Endothelial cell (in vitro differentiated cells): ENCODE results near the gene NECAB3. TPM values are rescaled to one million over a fixed set of nuclear protein-coding genes. Genes with fewer than 3 reads are reported as not detected.
A peak's percentile ranks its signal among the peaks of the same experiment; 100 is the strongest.

ENCODE experiments used
- DNase-seq: peaks from one replicate; pipeline ENCODE4 v3.0.0; 2021; ENCODE audit warnings: low spot score
- H3K27ac Mint-ChIP-seq: one replicate; pipeline ENCODE4 v1.8.0; 2021; ENCODE audit warnings: mixed read lengths, inconsistent platforms; ENCODE audit not compliant: unreplicated experiment
- H3K27me3 Mint-ChIP-seq: one replicate; pipeline ENCODE4 v1.8.0; 2021; ENCODE audit warnings: mild to moderate bottlenecking, moderate library complexity, mixed read lengths, inconsistent platforms; ENCODE audit not compliant: unreplicated experiment
- H3K36me3 Mint-ChIP-seq: one replicate; pipeline ENCODE4 v1.8.0; 2021; ENCODE audit warnings: mild to moderate bottlenecking, low read depth, mixed read lengths, inconsistent platforms; ENCODE audit not compliant: unreplicated experiment
- H3K4me1 Mint-ChIP-seq: one replicate; pipeline ENCODE4 v1.8.0; 2021; ENCODE audit warnings: mild to moderate bottlenecking, mixed read lengths, inconsistent platforms; ENCODE audit not compliant: unreplicated experiment
- H3K4me3 Mint-ChIP-seq: one replicate; pipeline ENCODE4 v1.8.0; 2021; ENCODE audit warnings: mild to moderate bottlenecking, mixed read lengths, inconsistent platforms; ENCODE audit not compliant: unreplicated experiment
- H3K9me3 Mint-ChIP-seq: one replicate; pipeline ENCODE4 v1.8.0; 2021; ENCODE audit warnings: mixed read lengths, inconsistent platforms; ENCODE audit not compliant: unreplicated experiment
- long read RNA-seq: library from polyadenylated mRNA; unstranded; transcript quantifications from one replicate; pipeline ENCODE4 v2.0.0, GENCODE V29; 2020; ENCODE audit not compliant: unreplicated experiment
- total RNA-seq: library from RNA; stranded (reverse); fragmentation: NEBNext Ultra II Directional; extraction: Animal tissue kit (Norgen Biotek cat#: 25700); gene quantifications from one replicate; pipeline ENCODE4 v1.2.1, GENCODE V29; 2021; ENCODE audit not compliant: unreplicated experiment
- TF ChIP-seq, protein P1 (sequence below): fragments of 200-600 bp; sonication (generic); IDR thresholded peaks from one replicate; pipeline ENCODE4 v1.5.0; 2021; ENCODE audit warnings: antibody characterized with exemption; ENCODE audit not compliant: unreplicated experiment

NECAB3 gene
- 9.8 TPM for total RNA-seq
- long read RNA-seq, partial matches to known transcripts: 1 of 4 reads
- long read RNA-seq, other reads (novel, unspliced or antisense): 1 of 4 reads

DNA sequence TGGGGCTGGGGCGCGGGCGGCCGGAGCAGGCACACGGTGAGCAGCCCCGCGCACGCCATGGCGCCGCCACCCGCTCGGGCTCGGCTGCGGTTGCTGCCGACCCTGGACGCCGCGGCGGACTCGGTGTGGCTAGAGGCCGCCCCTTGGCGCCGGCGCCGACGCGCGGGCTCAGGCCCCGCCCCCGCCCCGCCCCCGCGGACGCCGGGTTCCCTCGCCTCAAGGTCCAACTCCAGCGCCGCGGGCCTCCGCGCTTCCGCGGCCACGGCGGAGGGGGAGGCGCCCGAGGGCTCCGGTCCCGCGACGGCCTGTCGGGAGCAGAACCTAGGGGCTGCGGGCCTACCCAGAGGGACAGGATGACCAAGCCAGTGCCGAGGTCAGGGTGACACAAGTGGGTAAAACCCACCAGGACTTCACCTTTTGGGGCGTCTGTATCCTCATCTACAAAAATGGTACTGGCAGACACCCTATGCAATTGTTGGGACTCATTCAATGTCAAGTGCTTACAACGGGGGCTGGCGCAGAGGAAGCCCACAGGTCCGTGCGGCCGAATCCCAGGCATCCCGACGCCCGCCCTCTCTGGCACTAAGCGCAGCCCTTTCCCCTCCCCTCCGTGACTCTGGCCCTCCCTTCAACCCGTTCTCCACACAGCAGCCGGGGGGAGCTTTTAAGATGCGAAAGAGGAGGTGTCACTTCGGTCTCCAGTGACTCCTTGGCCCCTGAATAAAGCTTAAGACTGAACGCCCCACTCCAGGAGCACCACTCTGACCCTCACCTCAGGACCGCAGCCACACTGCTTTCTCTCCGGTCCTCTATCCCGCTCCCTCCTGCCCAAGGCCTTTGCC lies at the start of gene NECAB3:
TSS of gene NECAB3 (minus strand) at position 135 of the 842 bp plus-strand sequence. CDS start at position 59, 76 bp downstream.
- Mint-ChIP-seq H3K4me3 (peak within 1 kb of the TSS; percentile 93), H3K9me3 (no peaks in the 10 kb centered on the region)
- DNase-seq: peak; percentile 75

GRCh38 chr20:33721391-33722140 lies 47.3 kb upstream of the NECAB3 start:
- Mint-ChIP-seq H3K27ac (no peak overlapping the region), H3K4me1 (peaks cover 4% of the 10 kb centered on the region), H3K36me3 (peaks cover 3% of the 10 kb centered on the region), H3K9me3 (no peaks in the 10 kb centered on the region), H3K27me3 (peaks cover 5% of the 10 kb centered on the region), H3K4me3 (no peak overlapping the region)
- no peak for DNase-seq
- TF ChIP-seq, protein P1, sequence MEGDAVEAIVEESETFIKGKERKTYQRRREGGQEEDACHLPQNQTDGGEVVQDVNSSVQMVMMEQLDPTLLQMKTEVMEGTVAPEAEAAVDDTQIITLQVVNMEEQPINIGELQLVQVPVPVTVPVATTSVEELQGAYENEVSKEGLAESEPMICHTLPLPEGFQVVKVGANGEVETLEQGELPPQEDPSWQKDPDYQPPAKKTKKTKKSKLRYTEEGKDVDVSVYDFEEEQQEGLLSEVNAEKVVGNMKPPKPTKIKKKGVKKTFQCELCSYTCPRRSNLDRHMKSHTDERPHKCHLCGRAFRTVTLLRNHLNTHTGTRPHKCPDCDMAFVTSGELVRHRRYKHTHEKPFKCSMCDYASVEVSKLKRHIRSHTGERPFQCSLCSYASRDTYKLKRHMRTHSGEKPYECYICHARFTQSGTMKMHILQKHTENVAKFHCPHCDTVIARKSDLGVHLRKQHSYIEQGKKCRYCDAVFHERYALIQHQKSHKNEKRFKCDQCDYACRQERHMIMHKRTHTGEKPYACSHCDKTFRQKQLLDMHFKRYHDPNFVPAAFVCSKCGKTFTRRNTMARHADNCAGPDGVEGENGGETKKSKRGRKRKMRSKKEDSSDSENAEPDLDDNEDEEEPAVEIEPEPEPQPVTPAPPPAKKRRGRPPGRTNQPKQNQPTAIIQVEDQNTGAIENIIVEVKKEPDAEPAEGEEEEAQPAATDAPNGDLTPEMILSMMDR: no peak

More for the DNA sequence above, at the start of gene NECAB3:
- peak within 1 kb of the TSS; percentile 64 for H3K27ac Mint-ChIP-seq
- H3K36me3 Mint-ChIP-seq: peaks cover 8% of the 10 kb centered on the region
- TF ChIP-seq, protein P1: no peak
- peaks cover 17% of the 10 kb centered on the region for H3K4me1 Mint-ChIP-seq
- peaks cover 12% of the 10 kb centered on the region for H3K27me3 Mint-ChIP-seq

DNA sequence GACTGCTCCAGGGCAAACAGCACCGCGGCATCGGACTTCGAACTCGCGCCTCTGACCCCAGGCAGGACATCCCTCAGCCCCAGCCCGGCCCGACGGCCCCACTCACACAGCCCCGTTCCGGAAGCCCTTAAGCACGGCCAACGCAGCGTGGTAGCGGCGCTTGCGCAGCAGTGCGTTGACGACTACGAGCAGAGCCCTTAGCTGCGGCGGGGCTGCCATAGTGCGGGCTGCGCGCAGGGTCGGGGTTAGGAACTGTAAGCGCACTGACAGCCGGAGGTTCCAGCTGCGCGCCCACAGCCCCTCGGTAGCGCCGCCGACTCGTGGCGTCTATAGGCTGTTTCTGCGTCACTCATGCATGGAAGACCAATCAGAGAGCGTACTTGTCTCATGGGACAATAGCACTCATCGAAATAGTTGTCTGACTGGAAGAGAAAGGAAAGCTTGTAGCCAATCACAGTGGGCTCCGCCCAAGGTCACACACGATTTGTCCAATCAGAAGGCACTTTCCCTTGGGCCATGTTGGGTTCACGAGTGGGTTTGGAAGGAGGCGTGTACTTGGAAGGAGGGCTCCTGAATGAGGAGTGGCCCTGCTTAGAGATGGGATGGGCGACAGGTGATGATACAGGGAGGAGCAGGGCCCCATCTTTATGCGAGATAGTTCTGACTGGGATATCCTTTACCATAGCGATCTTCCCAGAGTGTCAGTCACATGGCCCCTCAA lies 45.9 kb upstream of the NECAB3 start, which contains the start of gene PXMP4:
TSS of gene PXMP4 (minus strand) at position 322 of the 721 bp plus-strand sequence. CDS start at position 219, 103 bp downstream.
- Mint-ChIP-seq H3K9me3 (no peaks in the 10 kb centered on the region), H3K4me1 (peaks cover 4% of the 10 kb centered on the region), H3K27me3 (peaks cover 5% of the 10 kb centered on the region), H3K4me3 (peak within 1 kb of the TSS; percentile 81), H3K36me3 (peaks cover 3% of the 10 kb centered on the region), H3K27ac (no peak within 1 kb of the TSS)
- TF ChIP-seq, protein P1: no peak
- peak; percentile 67 for DNase-seq

GRCh38 chr20:33719277-33719988 lies 45.2 kb upstream of the NECAB3 start:
- Mint-ChIP-seq H3K27me3 (peaks cover 5% of the 10 kb centered on the region), H3K4me1 (peaks cover 4% of the 10 kb centered on the region), H3K9me3 (no peaks in the 10 kb centered on the region), H3K27ac (no peak overlapping the region), H3K4me3 (peak overlapping the region; percentile 81), H3K36me3 (peaks cover 3% of the 10 kb centered on the region)
- TF ChIP-seq, protein P1: no peak
- no peak for DNase-seq
